GM13977 (cell line): ENCODE measurements around the gene GTF2A1L.
"Not testable (repeated sequence)": the region's sequence is repeated elsewhere in the genome, so short reads cannot be mapped to it uniquely, and the experiment has no call there.

Experiments
- DNase-seq: peaks from one replicate; pipeline ENCODE4 v3.0.0; 2012; ENCODE audit warnings: low spot score
- in situ Hi-C: fragments of 300-500 bp; cut with MboI; formaldehyde crosslinking; loops from one replicate; pipeline ENCODE4 v1.12.0; 2022; ENCODE audit warnings: low sequenced_read_pairs, low pct_unique_long_range_greater_than_20kb, mixed read lengths, inconsistent platforms; ENCODE audit not compliant: unreplicated experiment
- TF ChIP-seq, protein P1 (sequence below): IDR thresholded peaks from 2 replicates; pipeline ENCODE4 v1.5.1; 2012; ENCODE audit warnings: mild to moderate bottlenecking, control low read depth; ENCODE audit not compliant: insufficient read depth; ENCODE audit errors: extremely low read depth, missing control alignments

The GTF2A1L gene

DNA sequence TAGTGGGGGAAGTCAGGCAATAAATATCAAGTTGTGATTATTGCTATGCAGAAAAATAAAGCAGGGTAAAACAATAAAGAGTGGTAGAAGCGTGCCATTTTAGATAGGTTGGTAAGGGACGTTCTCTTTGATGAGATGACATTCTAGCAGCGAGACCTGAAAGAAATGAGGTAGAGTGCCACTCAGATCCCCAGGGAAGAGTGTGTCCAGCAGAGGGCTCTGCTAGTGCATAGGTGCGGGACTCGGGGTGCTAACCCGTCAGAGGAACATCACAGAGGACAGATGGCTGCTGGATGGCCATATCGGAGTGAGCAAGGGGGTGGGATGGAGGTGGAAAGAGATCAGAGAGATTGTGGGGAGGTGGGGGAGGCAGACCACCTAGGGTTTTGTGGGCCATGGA lies 16.3 kb upstream of the GTF2A1L start:
- no peak for DNase-seq
- TF ChIP-seq, protein P1, sequence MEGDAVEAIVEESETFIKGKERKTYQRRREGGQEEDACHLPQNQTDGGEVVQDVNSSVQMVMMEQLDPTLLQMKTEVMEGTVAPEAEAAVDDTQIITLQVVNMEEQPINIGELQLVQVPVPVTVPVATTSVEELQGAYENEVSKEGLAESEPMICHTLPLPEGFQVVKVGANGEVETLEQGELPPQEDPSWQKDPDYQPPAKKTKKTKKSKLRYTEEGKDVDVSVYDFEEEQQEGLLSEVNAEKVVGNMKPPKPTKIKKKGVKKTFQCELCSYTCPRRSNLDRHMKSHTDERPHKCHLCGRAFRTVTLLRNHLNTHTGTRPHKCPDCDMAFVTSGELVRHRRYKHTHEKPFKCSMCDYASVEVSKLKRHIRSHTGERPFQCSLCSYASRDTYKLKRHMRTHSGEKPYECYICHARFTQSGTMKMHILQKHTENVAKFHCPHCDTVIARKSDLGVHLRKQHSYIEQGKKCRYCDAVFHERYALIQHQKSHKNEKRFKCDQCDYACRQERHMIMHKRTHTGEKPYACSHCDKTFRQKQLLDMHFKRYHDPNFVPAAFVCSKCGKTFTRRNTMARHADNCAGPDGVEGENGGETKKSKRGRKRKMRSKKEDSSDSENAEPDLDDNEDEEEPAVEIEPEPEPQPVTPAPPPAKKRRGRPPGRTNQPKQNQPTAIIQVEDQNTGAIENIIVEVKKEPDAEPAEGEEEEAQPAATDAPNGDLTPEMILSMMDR = peak; percentile 46
- in situ Hi-C loops = no loop called here

DNA sequence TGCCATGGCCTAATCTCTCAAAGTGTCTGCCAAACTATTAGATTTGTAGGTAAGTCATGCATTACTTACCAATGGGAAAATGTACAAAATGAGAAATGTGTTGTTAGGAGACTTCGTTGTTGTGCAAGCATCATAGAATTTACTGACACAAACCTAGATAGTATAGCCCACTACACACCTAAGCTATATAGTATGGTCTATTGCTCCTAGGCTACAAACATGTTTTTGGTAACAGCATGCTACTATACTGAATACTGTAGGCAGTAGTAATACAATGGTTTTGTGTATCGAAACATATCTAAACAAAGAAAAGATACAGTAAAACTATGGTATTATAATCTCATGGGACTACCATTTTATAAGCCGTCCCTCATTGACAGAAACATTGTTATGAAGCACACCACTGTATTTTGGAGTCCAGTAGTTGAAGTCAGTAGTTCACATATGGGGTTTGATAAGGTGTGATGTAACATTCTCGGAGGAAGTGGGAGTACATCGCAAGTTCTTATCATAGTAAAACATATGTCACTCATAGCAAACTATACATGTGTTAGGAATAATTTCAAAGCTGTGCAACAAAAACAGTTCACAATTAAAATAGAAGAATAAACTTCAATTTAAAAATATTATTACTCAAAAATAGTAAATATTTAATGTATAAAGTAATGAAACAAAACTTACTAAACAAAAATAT lies 12.0 kb upstream of the GTF2A1L start:
- no peak for DNase-seq
- TF ChIP-seq, protein P1 = no peak
- in situ Hi-C loops = no loop called here

DNA sequence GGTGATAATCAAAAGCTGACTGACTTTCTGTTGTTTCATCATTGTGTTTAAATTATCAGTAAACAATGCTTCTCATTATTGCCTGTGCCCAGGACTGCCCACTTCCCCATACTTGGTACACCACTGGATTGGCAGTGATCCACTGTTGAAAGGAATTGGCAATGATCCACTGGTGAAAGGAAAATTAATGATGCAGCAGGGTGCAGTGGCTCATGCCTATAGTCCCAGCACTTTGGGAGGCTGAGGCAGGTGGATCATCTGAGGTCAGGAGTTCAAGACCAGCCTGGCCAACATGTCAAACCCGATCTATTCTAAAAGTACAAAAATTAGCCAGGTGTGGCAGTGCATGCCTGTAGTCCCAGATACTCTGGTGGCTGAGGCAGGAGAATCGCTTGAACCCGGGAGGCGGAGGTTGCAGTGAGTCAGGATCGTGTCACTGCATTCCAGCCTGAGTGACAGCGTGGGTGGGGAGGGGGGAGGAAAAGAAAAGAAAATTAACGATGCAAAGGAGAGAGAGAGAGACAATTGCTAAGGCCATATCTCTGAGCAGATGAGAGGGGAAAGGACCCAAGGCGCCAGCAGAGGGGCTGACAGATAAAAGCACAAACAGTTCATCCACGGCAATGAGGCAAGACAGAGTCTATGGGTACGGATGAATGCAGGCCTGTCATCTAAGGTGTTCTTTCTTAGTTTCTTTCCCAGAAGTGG lies 10.2 kb upstream of the GTF2A1L start:
- TF ChIP-seq, protein P1 = no peak
- in situ Hi-C loops = no loop called here
- no peak for DNase-seq

DNA sequence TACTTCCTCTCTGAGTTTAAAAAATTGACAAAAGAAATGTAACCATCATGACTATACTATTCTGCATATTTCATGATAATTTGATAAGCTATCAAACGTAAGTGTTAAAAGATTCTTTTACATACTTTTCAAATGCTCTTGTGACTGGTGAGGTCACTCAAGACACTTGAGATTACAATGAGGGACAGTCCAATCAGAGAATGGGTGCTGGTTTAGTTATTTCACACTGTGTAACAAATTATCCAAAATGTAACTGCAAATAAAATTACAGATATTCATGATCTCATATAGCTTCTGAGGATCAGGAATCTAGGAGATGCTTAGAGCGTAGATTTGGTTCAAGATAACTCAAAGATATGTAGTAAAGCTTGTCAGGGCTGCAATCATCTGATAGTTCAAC lies 4.4 kb upstream of the GTF2A1L start:
- DNase-seq = no peak
- TF ChIP-seq, protein P1 = no peak
- in situ Hi-C loops = no loop called here

DNA sequence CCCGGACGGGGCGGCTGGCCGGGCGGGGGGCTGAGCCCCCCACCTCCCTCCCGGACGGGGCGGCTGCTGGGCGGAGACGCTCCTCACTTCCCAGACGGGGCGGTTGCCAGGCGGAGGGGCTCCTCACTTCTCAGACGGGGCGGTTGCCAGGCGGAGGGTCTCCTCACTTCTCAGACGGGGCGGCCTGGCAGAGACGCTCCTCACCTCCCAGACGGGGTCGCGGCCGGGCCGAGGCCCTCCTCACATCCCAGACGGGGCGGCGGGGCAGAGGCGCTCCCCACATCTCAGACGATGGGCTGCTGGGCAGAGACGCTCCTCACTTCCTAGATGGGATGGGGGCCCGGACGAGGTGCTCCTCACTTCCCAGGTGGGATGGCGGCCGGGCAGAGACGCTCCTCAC lies 3.1 kb upstream of the GTF2A1L start:
- in situ Hi-C loops, DNase-seq: not testable (repeated sequence)

DNA sequence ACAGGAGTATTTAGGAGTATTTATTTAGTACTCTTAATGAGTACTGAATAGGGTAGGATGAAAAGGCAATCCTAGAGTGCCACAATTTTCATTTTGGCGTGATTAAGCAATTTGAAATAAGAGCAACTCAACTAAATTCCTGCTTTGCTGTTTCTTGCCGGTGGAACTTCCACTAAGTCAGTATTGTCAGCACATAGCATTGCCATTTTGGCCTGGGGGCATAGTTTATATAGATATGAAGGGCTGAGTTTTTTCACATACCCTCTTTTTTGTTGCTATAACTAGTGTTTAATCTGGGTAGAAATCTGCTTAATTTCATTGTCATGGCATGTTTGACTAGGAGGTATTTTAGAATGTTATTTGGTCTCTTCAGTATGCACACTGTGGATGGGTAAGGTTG lies 1.9 kb downstream of the GTF2A1L start:
- in situ Hi-C loops = no loop called here
- DNase-seq = no peak
- TF ChIP-seq, protein P1 = no peak

DNA sequence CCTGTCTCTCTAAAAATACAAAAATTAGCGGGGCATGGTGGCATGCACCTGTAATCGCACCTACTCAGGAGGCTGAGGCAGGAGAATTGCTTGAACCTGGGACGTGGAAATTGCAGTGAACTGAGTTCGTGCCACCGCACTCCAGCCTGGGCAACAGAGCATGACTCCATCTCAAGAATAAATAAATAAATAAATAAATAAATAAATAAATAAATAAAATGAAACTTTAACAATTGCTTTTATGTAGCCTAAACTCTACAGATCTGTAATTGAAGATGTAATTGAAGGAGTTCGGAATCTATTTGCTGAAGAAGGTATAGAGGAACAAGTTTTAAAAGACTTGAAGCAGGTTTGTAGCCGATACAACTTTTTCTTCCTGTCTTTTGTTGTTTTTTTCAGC lies 2.9 kb downstream of the GTF2A1L start:
- TF ChIP-seq, protein P1 = no peak
- in situ Hi-C loops = no loop called here

DNA sequence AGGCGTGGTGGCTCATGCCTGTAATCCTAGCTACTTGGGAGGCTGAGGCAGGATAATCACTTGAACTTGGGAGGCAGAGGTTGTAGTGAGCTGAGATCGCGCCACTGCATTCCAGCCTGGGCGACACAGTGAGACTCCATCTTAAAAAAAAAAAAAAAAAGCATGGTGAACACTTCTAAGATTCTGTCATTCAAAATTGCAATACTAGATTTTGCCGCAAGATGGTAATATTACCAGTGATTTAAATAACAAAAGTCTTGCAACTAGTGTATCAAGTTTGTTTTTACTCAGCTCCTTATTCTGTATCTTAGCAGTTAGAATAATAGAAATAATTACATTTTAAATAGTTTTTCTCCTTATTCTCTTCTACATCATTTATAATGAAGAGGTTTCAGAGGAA lies 5.0 kb downstream of the GTF2A1L start:
- in situ Hi-C loops, DNase-seq: not testable (repeated sequence)

More for the DNA sequence above, 2.9 kb downstream of the GTF2A1L start:
- no peak for DNase-seq
